Neural cell (in vitro differentiated cells): ENCODE measurements around the gene TPP1.

Experiments used
- EP300 ChIP-seq: fragments of 450-650 bp; conservative IDR thresholded peaks from 2 replicates; pipeline ENCODE4 v1.6.1; 2014; ENCODE audit warnings: antibody characterized with exemption, mild to moderate bottlenecking, moderate library complexity; ENCODE audit not compliant: poor library complexity, severe bottlenecking
- EZH2 ChIP-seq: fragments of 200-600, 300-800 bp; shearing (Covaris generic), sonication (generic); IDR thresholded peaks from 2 replicates; pipeline ENCODE4 v1.6.1; 2014; ENCODE audit warnings: antibody characterized with exemption, low read length, borderline replicate concordance, mild to moderate bottlenecking; ENCODE audit not compliant: insufficient read depth, poor library complexity, severe bottlenecking
- POLR2AphosphoS5 ChIP-seq: IDR thresholded peaks from 2 replicates; pipeline ENCODE4 v1.6.1; 2012
- SMC3 ChIP-seq: fragments of 450-650 bp; conservative IDR thresholded peaks from 2 replicates; pipeline ENCODE4 v1.6.1; 2014; ENCODE audit warnings: antibody characterized with exemption, mild to moderate bottlenecking, moderate library complexity; ENCODE audit not compliant: poor library complexity
- TAF1 ChIP-seq: IDR thresholded peaks from 2 replicates; pipeline ENCODE4 v1.6.1; 2012; ENCODE audit warnings: low read depth
- TF ChIP-seq, protein P1 (sequence below): fragments of 450-650 bp; IDR thresholded peaks from 2 replicates; pipeline ENCODE4 v1.5.1; 2014; ENCODE audit warnings: antibody characterized with exemption, mild to moderate bottlenecking, moderate library complexity; ENCODE audit not compliant: poor library complexity, severe bottlenecking
- TF ChIP-seq, protein P2 (sequence below): IDR thresholded peaks from 2 replicates; pipeline ENCODE4 v1.6.1; 2012; ENCODE audit warnings: borderline replicate concordance

DNA sequence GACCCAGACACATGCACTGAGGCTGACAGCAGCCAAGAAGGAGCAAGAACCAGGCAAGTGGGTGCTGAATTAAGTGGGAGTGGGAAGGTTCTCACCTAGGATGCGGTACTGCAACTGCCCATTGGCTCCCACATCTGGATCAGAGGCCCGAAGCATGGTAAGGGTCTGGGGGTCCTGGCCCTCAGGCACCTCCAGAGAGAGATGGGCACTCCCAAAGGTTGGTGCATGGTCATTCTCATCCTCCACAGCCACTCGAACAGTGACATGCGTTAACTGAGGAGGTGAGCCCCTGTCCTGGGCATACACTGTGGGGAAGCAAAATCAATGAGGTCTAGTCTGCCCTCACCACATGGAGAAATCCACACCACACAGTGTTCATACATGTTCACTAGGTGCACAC is 9.3 kb upstream of the TPP1 start:
- TF ChIP-seq POLR2AphosphoS5 = no peak
- no peak for TF ChIP-seq EP300
- TF ChIP-seq, protein P1, sequence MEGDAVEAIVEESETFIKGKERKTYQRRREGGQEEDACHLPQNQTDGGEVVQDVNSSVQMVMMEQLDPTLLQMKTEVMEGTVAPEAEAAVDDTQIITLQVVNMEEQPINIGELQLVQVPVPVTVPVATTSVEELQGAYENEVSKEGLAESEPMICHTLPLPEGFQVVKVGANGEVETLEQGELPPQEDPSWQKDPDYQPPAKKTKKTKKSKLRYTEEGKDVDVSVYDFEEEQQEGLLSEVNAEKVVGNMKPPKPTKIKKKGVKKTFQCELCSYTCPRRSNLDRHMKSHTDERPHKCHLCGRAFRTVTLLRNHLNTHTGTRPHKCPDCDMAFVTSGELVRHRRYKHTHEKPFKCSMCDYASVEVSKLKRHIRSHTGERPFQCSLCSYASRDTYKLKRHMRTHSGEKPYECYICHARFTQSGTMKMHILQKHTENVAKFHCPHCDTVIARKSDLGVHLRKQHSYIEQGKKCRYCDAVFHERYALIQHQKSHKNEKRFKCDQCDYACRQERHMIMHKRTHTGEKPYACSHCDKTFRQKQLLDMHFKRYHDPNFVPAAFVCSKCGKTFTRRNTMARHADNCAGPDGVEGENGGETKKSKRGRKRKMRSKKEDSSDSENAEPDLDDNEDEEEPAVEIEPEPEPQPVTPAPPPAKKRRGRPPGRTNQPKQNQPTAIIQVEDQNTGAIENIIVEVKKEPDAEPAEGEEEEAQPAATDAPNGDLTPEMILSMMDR = no peak
- TF ChIP-seq TAF1 = no peak
- TF ChIP-seq, protein P2, sequence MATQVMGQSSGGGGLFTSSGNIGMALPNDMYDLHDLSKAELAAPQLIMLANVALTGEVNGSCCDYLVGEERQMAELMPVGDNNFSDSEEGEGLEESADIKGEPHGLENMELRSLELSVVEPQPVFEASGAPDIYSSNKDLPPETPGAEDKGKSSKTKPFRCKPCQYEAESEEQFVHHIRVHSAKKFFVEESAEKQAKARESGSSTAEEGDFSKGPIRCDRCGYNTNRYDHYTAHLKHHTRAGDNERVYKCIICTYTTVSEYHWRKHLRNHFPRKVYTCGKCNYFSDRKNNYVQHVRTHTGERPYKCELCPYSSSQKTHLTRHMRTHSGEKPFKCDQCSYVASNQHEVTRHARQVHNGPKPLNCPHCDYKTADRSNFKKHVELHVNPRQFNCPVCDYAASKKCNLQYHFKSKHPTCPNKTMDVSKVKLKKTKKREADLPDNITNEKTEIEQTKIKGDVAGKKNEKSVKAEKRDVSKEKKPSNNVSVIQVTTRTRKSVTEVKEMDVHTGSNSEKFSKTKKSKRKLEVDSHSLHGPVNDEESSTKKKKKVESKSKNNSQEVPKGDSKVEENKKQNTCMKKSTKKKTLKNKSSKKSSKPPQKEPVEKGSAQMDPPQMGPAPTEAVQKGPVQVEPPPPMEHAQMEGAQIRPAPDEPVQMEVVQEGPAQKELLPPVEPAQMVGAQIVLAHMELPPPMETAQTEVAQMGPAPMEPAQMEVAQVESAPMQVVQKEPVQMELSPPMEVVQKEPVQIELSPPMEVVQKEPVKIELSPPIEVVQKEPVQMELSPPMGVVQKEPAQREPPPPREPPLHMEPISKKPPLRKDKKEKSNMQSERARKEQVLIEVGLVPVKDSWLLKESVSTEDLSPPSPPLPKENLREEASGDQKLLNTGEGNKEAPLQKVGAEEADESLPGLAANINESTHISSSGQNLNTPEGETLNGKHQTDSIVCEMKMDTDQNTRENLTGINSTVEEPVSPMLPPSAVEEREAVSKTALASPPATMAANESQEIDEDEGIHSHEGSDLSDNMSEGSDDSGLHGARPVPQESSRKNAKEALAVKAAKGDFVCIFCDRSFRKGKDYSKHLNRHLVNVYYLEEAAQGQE = no peak
- no peak for TF ChIP-seq EZH2
- no peak for TF ChIP-seq SMC3
